Sigmoid colon (tissue), 4 donors: Measurements from ENCODE around the gene TNS1.

ENCODE experiments used
- EP300 ChIP-seq, 4 donors: sonication (generic); formaldehyde crosslinking; IDR thresholded peaks; one replicate each; pipeline ENCODE4 v1.6.1; 2017; ENCODE audit warnings: antibody characterized with exemption in 4 of 4
- POLR2A ChIP-seq, 2 donors: fragments of 450-650 bp; IDR thresholded peaks; one replicate each; pipeline ENCODE4 v1.6.1; 2016; ENCODE audit warnings: antibody characterized with exemption in 2 of 2, mild to moderate bottlenecking in 2 of 2, moderate library complexity in 2 of 2
- POLR2AphosphoS5 ChIP-seq, 4 donors: sonication (generic); formaldehyde crosslinking; IDR thresholded peaks; one replicate each; pipeline ENCODE4 v1.6.1; 2017; ENCODE audit warnings: antibody characterized with exemption in 4 of 4
- TF ChIP-seq, protein P1 (sequence below), 4 experiments: fragments of 450-650 bp in 3 of 4; fragments of 200-600 bp in 1 of 4; IDR thresholded peaks; one replicate each; pipeline ENCODE4 v1.5.1; 2016 to 2019; ENCODE audit warnings: antibody characterized with exemption in 4 of 4, mild to moderate bottlenecking in 3 of 4, moderate library complexity in 2 of 4

DNA sequence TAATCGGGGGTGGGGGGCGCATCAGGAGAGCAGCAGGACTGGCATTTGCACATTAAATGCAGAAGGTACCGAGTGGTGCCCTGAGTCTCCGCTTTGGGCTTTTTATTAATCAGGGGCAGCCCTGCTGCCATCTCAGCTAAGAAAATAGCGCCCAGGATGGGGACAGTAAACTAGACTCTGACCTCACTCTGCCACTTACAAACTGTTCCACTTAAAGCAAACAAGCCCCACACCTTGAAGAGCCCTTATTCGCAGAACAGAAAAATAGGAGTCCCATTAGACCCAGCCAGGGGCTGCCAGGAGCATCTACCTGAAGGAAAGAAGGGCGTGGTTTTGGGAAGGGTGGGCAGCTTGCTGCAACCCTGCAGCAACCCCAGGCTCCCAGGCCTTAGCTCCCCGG is 165.3 kb downstream of the TNS1 start:
- TF ChIP-seq, protein P1, sequence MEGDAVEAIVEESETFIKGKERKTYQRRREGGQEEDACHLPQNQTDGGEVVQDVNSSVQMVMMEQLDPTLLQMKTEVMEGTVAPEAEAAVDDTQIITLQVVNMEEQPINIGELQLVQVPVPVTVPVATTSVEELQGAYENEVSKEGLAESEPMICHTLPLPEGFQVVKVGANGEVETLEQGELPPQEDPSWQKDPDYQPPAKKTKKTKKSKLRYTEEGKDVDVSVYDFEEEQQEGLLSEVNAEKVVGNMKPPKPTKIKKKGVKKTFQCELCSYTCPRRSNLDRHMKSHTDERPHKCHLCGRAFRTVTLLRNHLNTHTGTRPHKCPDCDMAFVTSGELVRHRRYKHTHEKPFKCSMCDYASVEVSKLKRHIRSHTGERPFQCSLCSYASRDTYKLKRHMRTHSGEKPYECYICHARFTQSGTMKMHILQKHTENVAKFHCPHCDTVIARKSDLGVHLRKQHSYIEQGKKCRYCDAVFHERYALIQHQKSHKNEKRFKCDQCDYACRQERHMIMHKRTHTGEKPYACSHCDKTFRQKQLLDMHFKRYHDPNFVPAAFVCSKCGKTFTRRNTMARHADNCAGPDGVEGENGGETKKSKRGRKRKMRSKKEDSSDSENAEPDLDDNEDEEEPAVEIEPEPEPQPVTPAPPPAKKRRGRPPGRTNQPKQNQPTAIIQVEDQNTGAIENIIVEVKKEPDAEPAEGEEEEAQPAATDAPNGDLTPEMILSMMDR (IDR thresholded peaks at IDR 0.05), result no peak
- TF ChIP-seq POLR2AphosphoS5 (IDR thresholded peaks at IDR 0.05), result no peak
- no peak for TF ChIP-seq POLR2A (IDR thresholded peaks at IDR 0.05)
- TF ChIP-seq EP300 (IDR thresholded peaks at IDR 0.05), result no peak
